ENCODE data around the gene RFTN1. TPM values are rescaled to one million over a fixed set of nuclear protein-coding genes. Genes with fewer than 3 reads are reported as not detected.

RFTN1 gene
- total RNA-seq, 1 donor from 2014 or later = 41.8 TPM

GRCh38 chr3:16423947-16424673 lies 89.4 kb downstream of the RFTN1 start:
- Mint-ChIP-seq H3K4me3 (ENCODE audit: unreplicated experiment) (no peak overlapping the region), H3K4me1 (ENCODE audit: unreplicated experiment) (peaks cover under 1% of the 10 kb centered on the region), H3K36me3 (ENCODE audit: low read depth, unreplicated experiment) (peaks cover 2% of the 10 kb centered on the region), H3K27ac (ENCODE audit: unreplicated experiment) (no peak overlapping the region), H3K27me3 (ENCODE audit: unreplicated experiment) (no peaks in the 10 kb centered on the region), H3K9me3 (ENCODE audit: unreplicated experiment) (no peaks in the 10 kb centered on the region)
- DNase-seq (ENCODE audit: low spot score) = no peak
- no peak for TF ChIP-seq CTCF (IDR thresholded peaks at IDR 0.05; ENCODE audit: unreplicated experiment)

- no peak for DNase-seq (ENCODE audit: low spot score)
- H3K4me1 Mint-ChIP-seq (ENCODE audit: unreplicated experiment) = peaks cover 5% of the 10 kb centered on the region
- TF ChIP-seq CTCF (IDR thresholded peaks at IDR 0.05; ENCODE audit: unreplicated experiment) = no peak
- H3K27me3 Mint-ChIP-seq (ENCODE audit: unreplicated experiment) = no peaks in the 10 kb centered on the region
- H3K36me3 Mint-ChIP-seq (ENCODE audit: low read depth, unreplicated experiment) = no peaks in the 10 kb centered on the region
- no peak overlapping the region for H3K4me3 Mint-ChIP-seq (ENCODE audit: unreplicated experiment)
- H3K9me3 Mint-ChIP-seq (ENCODE audit: unreplicated experiment) = no peaks in the 10 kb centered on the region
- H3K27ac Mint-ChIP-seq (ENCODE audit: unreplicated experiment) = no peak overlapping the region
These were observed 90.2 kb downstream of the RFTN1 start for GRCh38 chr3:16423298-16423697.

- H3K27me3 Mint-ChIP-seq (ENCODE audit: unreplicated experiment) = no peaks in the 10 kb centered on the region
- TF ChIP-seq CTCF (IDR thresholded peaks at IDR 0.05; ENCODE audit: unreplicated experiment) = no peak
- H3K27ac Mint-ChIP-seq (ENCODE audit: unreplicated experiment) = no peak overlapping the region
- no peaks in the 10 kb centered on the region for H3K9me3 Mint-ChIP-seq (ENCODE audit: unreplicated experiment)
- H3K36me3 Mint-ChIP-seq (ENCODE audit: low read depth, unreplicated experiment) = no peaks in the 10 kb centered on the region
- no peak for DNase-seq (ENCODE audit: low spot score)
- H3K4me1 Mint-ChIP-seq (ENCODE audit: unreplicated experiment) = peaks cover 18% of the 10 kb centered on the region
- no peak overlapping the region for H3K4me3 Mint-ChIP-seq (ENCODE audit: unreplicated experiment)
These were observed 93.8 kb downstream of the RFTN1 start for GRCh38 chr3:16419640-16420241.

GRCh38 chr3:16417945-16418739 lies 95.4 kb downstream of the RFTN1 start:
- DNase-seq (ENCODE audit: low spot score) = no peak
- Mint-ChIP-seq H3K27me3 (ENCODE audit: unreplicated experiment) (no peaks in the 10 kb centered on the region), H3K27ac (ENCODE audit: unreplicated experiment) (no peak overlapping the region), H3K36me3 (ENCODE audit: low read depth, unreplicated experiment) (no peaks in the 10 kb centered on the region), H3K4me1 (ENCODE audit: unreplicated experiment) (peaks cover 24% of the 10 kb centered on the region), H3K4me3 (ENCODE audit: unreplicated experiment) (no peak overlapping the region), H3K9me3 (ENCODE audit: unreplicated experiment) (no peaks in the 10 kb centered on the region)
- TF ChIP-seq CTCF (IDR thresholded peaks at IDR 0.05; ENCODE audit: unreplicated experiment) = no peak
